ENCODE results near the gene WDR4.
A peak's percentile ranks its signal among the peaks of the same experiment; 100 is the strongest.
"Not testable (repeated sequence)": the region's sequence is repeated elsewhere in the genome, so short reads cannot be mapped to it uniquely, and the experiment has no call there.

WDR4 gene

GRCh38 chr21:42839271-42840231 is 39.8 kb downstream of the WDR4 start:
- no peak for DNase-seq (ENCODE audit: low read depth in 2 of 2)

GRCh38 chr21:42838212-42838690 is 41.1 kb downstream of the WDR4 start:
- not testable (repeated sequence) for DNase-seq (ENCODE audit: low read depth in 2 of 2)

DNA sequence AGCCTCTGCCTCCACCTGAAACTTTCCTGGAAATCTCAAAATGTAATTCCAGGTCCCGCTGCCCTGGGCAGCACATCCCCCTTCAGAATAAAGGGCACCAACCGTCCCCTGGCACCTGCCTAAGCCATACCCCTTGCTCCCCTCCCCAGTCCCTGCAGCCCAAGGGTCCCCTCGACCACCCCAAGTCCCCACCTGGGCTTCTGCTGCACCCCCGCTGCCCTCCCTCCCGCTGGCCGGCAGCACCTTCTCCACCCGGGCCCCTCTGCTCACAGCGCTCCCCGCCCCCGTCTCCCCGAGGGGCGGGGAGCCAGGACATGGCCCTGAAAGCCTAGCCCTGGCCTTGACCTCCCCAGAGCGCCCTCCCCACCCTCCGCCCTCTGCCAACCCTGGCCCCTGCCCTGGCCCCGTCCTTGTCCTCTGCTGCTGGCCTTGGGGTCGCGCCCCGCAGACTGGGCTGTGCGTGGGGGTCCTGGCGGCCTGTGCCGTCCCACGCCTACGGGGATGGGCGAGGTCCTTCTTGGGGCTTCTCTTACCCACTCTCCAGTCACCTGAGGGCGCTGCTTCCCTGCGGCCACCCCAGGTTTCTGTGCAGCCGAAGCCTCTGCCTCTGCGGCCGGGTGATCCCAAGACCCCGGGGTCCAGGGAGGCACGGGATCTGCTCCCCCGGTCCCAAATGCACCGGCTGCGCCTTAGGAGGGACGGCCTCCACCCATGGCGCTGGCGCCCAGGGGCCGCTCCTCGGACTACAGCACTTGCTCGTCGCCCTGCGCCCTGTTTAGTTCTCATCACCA is 41.7 kb downstream of the WDR4 start:
- DNase-seq (ENCODE audit: low read depth in 2 of 2): no peak

DNA sequence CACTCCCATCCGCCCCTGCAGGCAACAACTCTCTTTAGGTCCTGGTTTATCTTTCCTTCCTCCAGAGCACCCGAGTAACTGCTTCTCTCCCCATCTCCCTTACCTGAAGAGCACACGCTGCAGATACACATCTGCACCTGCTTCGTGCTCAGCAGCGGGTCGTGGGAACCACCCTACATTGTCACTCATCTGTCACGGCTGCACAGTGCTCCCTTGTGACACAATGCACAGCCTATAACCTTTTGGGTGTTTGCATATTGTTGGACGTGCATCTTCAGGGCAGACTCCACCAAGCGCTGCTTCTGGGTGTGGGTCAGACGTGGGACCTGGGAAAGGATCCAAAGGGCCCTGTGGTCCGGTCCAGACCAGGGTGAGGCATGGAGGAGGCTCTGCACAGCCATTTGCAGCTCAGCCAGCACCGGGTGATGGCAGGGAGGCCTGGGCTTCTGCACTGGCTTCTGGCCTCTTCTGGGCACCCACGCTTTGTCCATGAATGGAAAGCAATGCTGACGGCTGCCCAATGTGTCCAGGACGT is 42.5 kb downstream of the WDR4 start:
- no peak for DNase-seq (ENCODE audit: low read depth in 2 of 2)

DNA sequence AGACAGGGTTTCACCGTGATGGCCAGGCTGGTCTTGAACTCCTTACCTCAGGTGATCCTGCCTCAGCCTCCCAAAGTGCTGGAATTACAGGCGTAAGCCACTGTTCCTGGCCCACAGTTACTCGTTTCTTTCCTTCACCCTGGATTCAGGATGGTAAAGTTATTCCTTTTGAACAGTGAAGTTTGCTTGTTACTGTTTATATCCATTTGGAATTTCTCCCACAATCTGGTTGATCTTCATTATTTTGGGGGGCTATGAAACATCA is 43.0 kb downstream of the WDR4 start:
- DNase-seq (ENCODE audit: low read depth in 2 of 2): no peak

GRCh38 chr21:42835611-42836401 is 43.5 kb downstream of the WDR4 start:
- no peak for DNase-seq (ENCODE audit: low read depth in 2 of 2)

GRCh38 chr21:42835211-42835610 is 44.1 kb downstream of the WDR4 start:
- no peak for DNase-seq (ENCODE audit: low read depth in 2 of 2)

DNA sequence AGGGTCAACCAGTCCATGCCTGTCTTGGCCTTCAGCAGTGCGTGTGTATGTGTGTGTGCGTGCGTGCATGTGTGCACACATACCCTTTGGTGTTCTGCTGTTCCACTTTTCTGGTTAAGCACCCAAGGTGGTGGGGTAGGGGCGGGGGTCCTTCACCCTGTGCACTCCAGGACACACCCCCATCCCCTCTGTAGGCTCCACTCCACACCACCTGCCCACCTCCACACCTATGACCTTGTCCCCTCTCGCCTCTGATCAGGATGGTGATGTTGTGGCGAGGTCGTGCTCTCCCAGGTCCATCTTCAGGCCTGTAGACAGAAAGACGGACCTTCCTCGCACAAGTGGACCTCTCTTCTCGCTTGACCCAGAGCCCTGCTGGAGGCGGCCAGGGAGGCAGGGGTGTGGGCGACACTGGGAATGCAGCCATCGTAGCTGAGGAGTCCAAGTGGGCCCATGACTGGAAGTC is 44.6 kb downstream of the WDR4 start:
- DNase-seq (ENCODE audit: low read depth in 2 of 2): no peak

DNA sequence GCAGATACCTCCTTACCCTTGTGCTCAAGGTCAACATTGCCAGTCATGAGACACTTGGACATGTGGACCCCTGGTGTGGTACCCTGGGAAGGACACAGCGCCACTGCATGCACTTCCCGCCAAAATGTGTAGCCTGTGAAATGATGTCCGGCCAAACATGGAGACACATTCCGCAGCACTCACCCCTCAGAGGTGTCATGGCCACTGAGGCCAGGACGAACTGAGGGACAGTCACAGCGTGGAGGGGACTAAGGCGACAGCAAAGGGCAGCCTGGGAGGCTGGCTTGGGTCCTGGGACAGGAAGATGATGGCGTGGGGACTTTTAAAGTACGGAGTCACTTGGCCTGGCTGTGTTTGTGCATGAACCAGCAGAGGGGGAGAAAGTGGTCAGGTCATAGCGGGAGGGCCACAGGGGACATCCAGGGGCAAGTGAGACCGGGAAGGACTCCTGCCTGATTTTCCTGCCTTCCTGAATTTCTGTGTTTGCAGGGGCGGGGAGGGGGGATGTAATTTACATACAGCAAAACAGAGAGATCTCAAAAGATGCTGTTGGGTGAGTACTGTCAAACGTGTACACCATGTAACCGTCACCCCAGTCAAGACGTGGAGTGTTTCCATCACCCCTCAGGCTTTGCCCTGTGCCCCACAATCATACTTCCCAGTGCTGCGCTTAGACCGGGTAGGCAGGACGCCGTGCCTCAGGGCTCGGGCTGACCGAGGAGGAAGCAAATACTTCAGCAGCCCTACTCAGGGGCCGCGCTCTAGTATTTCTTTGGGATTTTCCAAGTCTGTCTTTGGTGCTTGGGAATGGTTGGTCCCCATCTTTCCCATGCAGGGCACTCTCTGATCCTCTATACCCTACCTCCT is 45.2 kb downstream of the WDR4 start:
- DNase-seq (ENCODE audit: low read depth in 2 of 2): no peak

DNA sequence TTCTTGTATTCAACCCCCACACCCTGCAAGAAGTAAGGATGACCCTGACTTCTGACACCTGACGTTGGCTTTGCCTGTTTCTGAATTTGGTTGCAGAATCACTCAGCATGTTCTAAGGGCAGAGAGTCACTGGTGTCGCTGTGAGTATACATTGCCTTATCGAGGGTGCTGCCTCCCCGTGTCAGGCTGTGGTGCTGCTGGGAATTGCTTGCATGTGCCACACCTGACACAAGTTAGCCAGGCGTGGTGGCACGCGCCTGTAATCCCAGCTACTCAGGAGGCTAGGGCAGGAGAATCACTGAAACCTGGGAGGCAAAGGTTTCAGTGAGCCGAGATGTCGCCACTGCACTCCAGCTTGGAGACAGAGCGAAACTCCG is 45.9 kb downstream of the WDR4 start:
- DNase-seq (ENCODE audit: low read depth in 2 of 2): peak in 1 of 2 donors; percentile 19

DNA sequence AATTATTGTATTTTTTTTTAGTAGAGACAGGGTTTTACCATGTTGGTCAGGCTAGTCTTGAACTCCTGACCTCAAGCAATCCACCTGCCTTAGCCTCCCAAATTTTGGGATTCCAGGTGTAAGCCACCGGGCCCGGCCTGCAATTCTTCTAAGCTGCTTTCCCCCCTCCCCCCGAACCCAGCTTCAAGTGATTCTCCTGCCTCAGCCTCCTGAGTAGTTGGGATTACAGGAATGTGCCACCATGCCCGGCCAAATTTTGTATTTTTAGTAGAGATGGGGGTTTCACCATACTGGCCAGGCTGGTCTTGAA is 47.1 kb downstream of the WDR4 start:
- not testable (repeated sequence) for DNase-seq (ENCODE audit: low read depth in 2 of 2)

GRCh38 chr21:42830456-42831455 is 48.6 kb downstream of the WDR4 start:
- DNase-seq (ENCODE audit: low read depth in 2 of 2): no peak

GRCh38 chr21:42829954-42830353 is 49.4 kb downstream of the WDR4 start:
- DNase-seq (ENCODE audit: low read depth in 2 of 2): no peak

- DNase-seq (ENCODE audit: low read depth in 2 of 2): no peak
Observed at GRCh38 chr21:42829417-42829816, 49.9 kb downstream of the WDR4 start.

- no peak for DNase-seq (ENCODE audit: low read depth in 2 of 2)
Observed at GRCh38 chr21:42827588-42827987, 51.8 kb downstream of the WDR4 start.

DNA sequence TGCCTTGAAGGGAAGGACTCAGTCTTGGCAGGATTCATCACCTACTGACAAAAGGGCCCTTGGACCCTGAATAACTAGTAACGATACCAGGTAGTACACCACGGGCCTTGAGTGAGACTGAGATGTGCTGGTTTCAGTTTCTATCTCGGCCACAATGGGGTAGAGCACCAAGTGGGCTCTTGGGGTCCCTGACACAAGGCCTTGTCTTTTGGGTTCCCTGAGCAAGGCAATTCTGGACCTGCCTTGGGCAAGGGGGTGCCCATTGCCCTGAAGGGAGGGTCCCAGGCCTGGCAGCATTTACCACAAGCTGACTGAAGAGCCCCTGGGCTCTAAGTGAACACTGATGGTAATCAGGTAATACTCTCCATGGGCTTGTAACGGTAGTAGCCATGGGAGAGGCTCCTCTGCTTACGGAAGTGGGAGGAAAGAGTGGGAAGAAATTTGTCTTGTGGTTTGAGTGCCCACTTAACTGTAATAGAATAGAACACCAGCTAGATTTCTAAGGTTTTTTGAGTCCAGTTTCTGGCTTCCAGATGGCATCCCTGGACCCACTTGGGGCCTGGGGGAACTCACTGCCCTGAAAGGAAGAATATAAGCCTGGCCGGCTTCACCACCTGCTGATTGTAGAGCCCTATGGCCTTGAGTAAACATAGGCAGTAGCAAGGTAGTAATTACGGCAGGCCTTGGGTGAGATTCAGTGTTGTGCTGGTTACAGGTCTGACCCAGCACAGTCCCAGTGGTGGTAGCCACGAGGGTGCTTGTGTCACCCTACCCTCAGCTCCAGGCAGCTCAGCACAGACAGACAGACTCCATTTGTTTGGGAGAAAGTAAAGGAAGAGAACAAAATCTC is 58.5 kb downstream of the WDR4 start:
- no peak for DNase-seq (ENCODE audit: low read depth in 2 of 2)

- no peak for DNase-seq (ENCODE audit: low read depth in 2 of 2)
Observed at GRCh38 chr21:42819861-42820615, 59.3 kb downstream of the WDR4 start.

DNA sequence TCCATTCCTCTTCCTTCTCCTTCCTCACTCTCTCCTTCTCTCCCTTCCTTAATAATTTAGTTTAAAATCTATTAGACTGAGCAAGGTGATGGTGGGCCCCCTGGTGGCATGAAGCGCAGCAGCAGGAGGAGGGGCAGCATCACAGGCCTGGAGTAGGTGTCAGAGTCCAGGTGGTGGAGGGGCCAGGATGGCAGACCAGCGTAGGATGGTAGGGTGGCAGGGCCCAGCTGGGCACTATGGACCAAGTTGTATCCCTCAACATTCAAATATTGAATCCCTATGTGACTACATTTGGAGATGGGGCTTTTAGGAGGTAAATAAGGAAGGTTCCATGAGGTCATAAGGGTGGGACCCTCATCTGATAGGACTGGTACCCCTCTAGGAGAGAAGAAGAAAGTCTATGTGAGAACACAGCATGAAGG is 61.0 kb downstream of the WDR4 start:
- DNase-seq (ENCODE audit: low read depth in 2 of 2): peak in 1 of 2 donors; percentile 44
